ENCODE measurements around the gene EEFSEC.

The EEFSEC gene

DNA sequence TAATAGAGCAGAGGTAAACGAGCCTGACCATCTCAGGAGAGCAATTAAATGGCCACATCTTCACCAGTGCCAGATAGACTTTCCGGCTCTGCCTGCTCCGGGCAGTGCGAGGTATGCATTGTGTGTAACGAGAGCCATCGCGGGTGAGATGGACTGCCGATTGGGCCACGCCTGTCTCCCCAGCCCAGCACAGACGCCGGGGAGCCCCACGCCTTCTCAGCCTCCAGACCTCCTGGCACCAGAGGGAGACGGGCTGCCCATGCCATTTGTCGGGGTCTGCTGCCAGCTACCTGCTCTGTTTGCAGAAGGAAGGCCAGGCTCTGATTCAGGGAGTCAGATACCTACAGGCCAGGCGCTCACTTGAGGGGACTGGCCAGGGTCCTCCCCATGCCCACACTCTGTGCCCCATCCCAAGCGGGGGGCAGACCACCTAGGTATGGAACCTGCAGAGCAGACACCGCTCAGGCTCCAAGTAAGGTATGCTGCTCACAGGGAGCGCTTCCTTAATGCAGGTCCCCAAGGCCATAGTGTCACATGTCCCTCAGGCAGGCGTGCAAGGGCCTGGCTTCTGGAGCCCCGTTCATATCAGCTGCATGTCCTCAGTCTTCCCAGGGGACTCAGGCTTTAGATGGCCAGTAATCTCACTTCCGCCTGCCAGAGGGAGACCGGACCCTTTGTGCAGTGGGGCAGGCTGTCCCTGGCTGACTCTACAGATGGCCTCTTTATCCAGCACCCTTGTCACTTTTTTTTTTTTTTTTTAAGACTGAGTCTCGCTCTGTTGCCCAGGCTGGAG, 251.2 kb downstream of the EEFSEC start:
- no peak for DNase-seq
- no peak overlapping the region for H2AK5ac ChIP-seq (ENCODE audit: low read length)
- no peak overlapping the region for H2BK120ac ChIP-seq (ENCODE audit: low read depth, low read length)
- H3K79me2 ChIP-seq (ENCODE audit: control insufficient read depth, insufficient read depth, low read length) = no peaks in the 10 kb centered on the region
- no peak overlapping the region for H3K4me3 ChIP-seq (ENCODE audit: low read length)
- no peaks in the 10 kb centered on the region for H3K27me3 ChIP-seq (ENCODE audit: insufficient read depth, low read length, poor library complexity)
- H3K4ac ChIP-seq (ENCODE audit: low read depth, low read length) = no peak overlapping the region
- H3K18ac ChIP-seq (ENCODE audit: low read length) = no peak overlapping the region
- no peak overlapping the region for H3K23ac ChIP-seq (ENCODE audit: low read length)
- no peak overlapping the region for H3K27ac ChIP-seq (ENCODE audit: low read depth, low read length)
- no peak overlapping the region for H4K5ac ChIP-seq (ENCODE audit: low read length)
- no peak overlapping the region for H4K8ac ChIP-seq (ENCODE audit: low read depth, low read length)
- WGBS (ENCODE audit: extremely low coverage, insufficient coverage, low lambda C conversion rate) = no CpG with 5 or more reads among the region's 23 CpGs
- H2BK5ac ChIP-seq (ENCODE audit: low read length) = no peak overlapping the region
- H3K79me1 ChIP-seq (ENCODE audit: low read length) = no peaks in the 10 kb centered on the region
- H3K9ac ChIP-seq (ENCODE audit: low read length) = no peak overlapping the region
- no peak overlapping the region for H3K4me2 ChIP-seq (ENCODE audit: low read length)
- no peak overlapping the region for H3K56ac ChIP-seq (ENCODE audit: low read length)
- H3K36me3 ChIP-seq (ENCODE audit: control insufficient read depth, insufficient read depth, low read length) = no peaks in the 10 kb centered on the region
- no peaks in the 10 kb centered on the region for H3K4me1 ChIP-seq (ENCODE audit: control insufficient read depth, low read depth, low read length)
- no peak overlapping the region for H2BK15ac ChIP-seq (replicated peaks; ENCODE audit: low read depth)

DNA sequence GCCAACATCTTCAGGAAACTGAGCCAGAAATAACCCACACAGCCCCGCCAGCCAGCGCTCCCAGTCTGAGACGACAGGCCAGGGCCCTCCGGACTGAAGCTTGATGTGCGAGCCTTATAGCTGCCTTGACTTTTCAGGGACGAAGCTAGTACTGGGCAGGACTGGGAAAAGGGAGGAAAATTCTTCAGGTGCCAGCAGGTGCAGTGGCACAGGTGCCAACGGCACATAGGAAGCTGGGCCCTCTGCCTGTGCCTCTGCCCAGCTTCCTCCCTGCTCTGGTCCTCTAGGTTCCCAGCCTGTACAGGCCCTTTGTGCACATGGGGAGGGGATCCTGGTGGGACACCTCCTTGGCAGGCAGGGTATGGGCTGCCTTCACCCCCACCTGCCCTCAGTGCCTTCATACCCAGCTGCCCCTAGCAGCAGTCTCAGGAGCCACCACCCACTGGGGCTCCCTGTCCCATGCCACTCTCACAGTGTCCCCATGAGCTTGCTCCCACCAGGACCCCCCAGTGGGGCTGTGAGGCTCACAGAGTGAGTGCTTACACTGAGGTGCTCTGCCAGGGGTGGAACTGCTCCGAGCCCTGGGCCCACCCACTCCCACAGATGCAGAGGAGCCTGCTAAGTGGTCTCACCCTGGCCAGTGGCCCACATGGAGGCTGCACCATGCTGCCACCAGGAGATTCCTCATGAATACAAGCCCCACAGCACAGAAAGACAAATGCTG, 252.4 kb downstream of the EEFSEC start:
- Histone ChIP-seq H3K23ac (ENCODE audit: low read length) (no peak overlapping the region), H3K4ac (ENCODE audit: low read depth, low read length) (no peak overlapping the region), H3K79me1 (ENCODE audit: low read length) (no peaks in the 10 kb centered on the region), H3K36me3 (ENCODE audit: control insufficient read depth, insufficient read depth, low read length) (no peaks in the 10 kb centered on the region), H2BK15ac (replicated peaks; ENCODE audit: low read depth) (no peak overlapping the region), H3K27me3 (ENCODE audit: insufficient read depth, low read length, poor library complexity) (no peaks in the 10 kb centered on the region), H3K79me2 (ENCODE audit: control insufficient read depth, insufficient read depth, low read length) (no peaks in the 10 kb centered on the region), H2BK120ac (ENCODE audit: low read depth, low read length) (no peak overlapping the region), H3K4me2 (ENCODE audit: low read length) (no peak overlapping the region), H3K4me3 (ENCODE audit: low read length) (no peak overlapping the region), H3K18ac (ENCODE audit: low read length) (no peak overlapping the region), H4K5ac (ENCODE audit: low read length) (no peak overlapping the region), H2AK5ac (ENCODE audit: low read length) (no peak overlapping the region), H3K4me1 (ENCODE audit: control insufficient read depth, low read depth, low read length) (no peaks in the 10 kb centered on the region), H4K8ac (ENCODE audit: low read depth, low read length) (no peak overlapping the region), H3K27ac (ENCODE audit: low read depth, low read length) (no peak overlapping the region), H3K56ac (ENCODE audit: low read length) (no peak overlapping the region), H2BK5ac (ENCODE audit: low read length) (no peak overlapping the region), H3K9ac (ENCODE audit: low read length) (no peak overlapping the region)
- no CpG with 5 or more reads among the region's 8 CpGs for WGBS (ENCODE audit: extremely low coverage, insufficient coverage, low lambda C conversion rate)
- DNase-seq = no peak

DNA sequence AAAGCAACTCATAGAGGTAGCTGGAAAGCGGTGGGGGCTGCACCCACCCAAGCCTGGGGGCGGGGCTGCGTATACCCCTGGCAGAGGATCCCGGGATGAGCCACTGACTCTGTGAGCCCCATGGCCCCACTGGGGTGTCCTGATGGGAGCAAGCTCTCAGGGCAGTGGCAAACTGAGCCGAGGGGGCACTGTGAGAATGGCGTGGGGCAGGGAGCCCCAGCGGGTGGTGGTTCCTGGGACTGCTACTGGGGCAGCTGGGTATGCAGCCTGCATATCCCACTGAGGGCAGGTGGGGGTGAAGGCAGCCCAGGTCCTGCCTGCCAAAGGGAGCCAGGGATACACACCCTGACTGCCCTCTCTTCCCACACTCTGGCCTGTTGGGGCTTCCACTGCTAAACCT, 254.0 kb downstream of the EEFSEC start:
- Histone ChIP-seq H3K4me1 (ENCODE audit: control insufficient read depth, low read depth, low read length) (peaks cover 4% of the 10 kb centered on the region), H3K4me2 (ENCODE audit: low read length) (no peak overlapping the region), H3K27ac (ENCODE audit: low read depth, low read length) (no peak overlapping the region), H2BK15ac (replicated peaks; ENCODE audit: low read depth) (no peak overlapping the region), H2AK5ac (ENCODE audit: low read length) (no peak overlapping the region), H2BK5ac (ENCODE audit: low read length) (no peak overlapping the region), H4K5ac (ENCODE audit: low read length) (no peak overlapping the region), H4K8ac (ENCODE audit: low read depth, low read length) (no peak overlapping the region), H3K4me3 (ENCODE audit: low read length) (no peak overlapping the region), H3K23ac (ENCODE audit: low read length) (no peak overlapping the region), H3K4ac (ENCODE audit: low read depth, low read length) (no peak overlapping the region), H3K27me3 (ENCODE audit: insufficient read depth, low read length, poor library complexity) (no peaks in the 10 kb centered on the region), H3K36me3 (ENCODE audit: control insufficient read depth, insufficient read depth, low read length) (no peaks in the 10 kb centered on the region), H2BK120ac (ENCODE audit: low read depth, low read length) (no peak overlapping the region), H3K79me1 (ENCODE audit: low read length) (no peaks in the 10 kb centered on the region), H3K18ac (ENCODE audit: low read length) (no peak overlapping the region), H3K56ac (ENCODE audit: low read length) (no peak overlapping the region), H3K9ac (ENCODE audit: low read length) (no peak overlapping the region), H3K79me2 (ENCODE audit: control insufficient read depth, insufficient read depth, low read length) (no peaks in the 10 kb centered on the region)
- no peak for DNase-seq
- WGBS (ENCODE audit: extremely low coverage, insufficient coverage, low lambda C conversion rate) = no CpG with 5 or more reads among the region's 7 CpGs

DNA sequence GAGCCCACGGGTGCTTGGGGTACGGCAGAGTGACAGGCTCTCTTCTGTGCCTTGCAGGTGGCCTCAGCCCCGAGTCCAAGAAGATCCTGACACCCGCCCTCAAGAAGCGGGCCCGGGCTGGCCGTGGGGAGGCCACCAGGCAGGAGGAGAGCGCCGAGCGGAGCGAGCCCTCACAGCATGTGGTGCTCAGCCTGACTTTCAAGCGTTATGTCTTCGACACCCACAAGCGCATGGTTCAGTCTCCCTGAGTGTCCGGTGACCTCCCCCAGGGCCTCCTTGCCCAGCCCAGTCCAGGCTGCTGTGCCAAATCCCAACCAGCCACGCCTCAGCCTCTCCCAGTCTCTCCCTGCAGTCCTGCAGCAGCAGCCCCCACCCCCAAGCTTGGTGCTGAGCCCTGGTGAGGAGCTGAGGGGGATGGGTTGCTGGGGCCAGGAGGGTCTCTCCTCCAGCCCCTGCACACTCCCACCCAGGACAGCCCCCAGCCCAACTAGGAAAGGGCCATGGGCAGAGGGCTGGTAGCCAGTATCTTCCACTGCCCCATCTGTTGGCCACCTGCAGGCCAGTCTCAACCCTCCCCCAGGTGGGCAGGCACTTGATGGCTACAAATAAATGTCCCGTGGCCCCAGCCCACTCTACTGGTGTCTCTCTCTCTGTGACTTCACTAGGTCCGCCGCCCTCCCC, 254.9 kb downstream of the EEFSEC start:
- no peak overlapping the region for H4K5ac ChIP-seq (ENCODE audit: low read length)
- no peak overlapping the region for H3K23ac ChIP-seq (ENCODE audit: low read length)
- no peak overlapping the region for H3K4me2 ChIP-seq (ENCODE audit: low read length)
- H3K4ac ChIP-seq (ENCODE audit: low read depth, low read length) = no peak overlapping the region
- peaks cover 7% of the 10 kb centered on the region for H3K4me1 ChIP-seq (ENCODE audit: control insufficient read depth, low read depth, low read length)
- H4K8ac ChIP-seq (ENCODE audit: low read depth, low read length) = no peak overlapping the region
- H2BK5ac ChIP-seq (ENCODE audit: low read length) = no peak overlapping the region
- no peaks in the 10 kb centered on the region for H3K79me2 ChIP-seq (ENCODE audit: control insufficient read depth, insufficient read depth, low read length)
- H3K36me3 ChIP-seq (ENCODE audit: control insufficient read depth, insufficient read depth, low read length) = no peaks in the 10 kb centered on the region
- H3K79me1 ChIP-seq (ENCODE audit: low read length) = no peaks in the 10 kb centered on the region
- no CpG with 5 or more reads among the region's 19 CpGs for WGBS (ENCODE audit: extremely low coverage, insufficient coverage, low lambda C conversion rate)
- DNase-seq = no peak
- H2AK5ac ChIP-seq (ENCODE audit: low read length) = no peak overlapping the region
- H2BK15ac ChIP-seq (replicated peaks; ENCODE audit: low read depth) = no peak overlapping the region
- no peak overlapping the region for H3K4me3 ChIP-seq (ENCODE audit: low read length)
- H3K56ac ChIP-seq (ENCODE audit: low read length) = peak overlapping the region; percentile 47
- H3K18ac ChIP-seq (ENCODE audit: low read length) = no peak overlapping the region
- no peak overlapping the region for H3K9ac ChIP-seq (ENCODE audit: low read length)
- no peak overlapping the region for H2BK120ac ChIP-seq (ENCODE audit: low read depth, low read length)
- H3K27ac ChIP-seq (ENCODE audit: low read depth, low read length) = no peak overlapping the region
- H3K27me3 ChIP-seq (ENCODE audit: insufficient read depth, low read length, poor library complexity) = no peaks in the 10 kb centered on the region

DNA sequence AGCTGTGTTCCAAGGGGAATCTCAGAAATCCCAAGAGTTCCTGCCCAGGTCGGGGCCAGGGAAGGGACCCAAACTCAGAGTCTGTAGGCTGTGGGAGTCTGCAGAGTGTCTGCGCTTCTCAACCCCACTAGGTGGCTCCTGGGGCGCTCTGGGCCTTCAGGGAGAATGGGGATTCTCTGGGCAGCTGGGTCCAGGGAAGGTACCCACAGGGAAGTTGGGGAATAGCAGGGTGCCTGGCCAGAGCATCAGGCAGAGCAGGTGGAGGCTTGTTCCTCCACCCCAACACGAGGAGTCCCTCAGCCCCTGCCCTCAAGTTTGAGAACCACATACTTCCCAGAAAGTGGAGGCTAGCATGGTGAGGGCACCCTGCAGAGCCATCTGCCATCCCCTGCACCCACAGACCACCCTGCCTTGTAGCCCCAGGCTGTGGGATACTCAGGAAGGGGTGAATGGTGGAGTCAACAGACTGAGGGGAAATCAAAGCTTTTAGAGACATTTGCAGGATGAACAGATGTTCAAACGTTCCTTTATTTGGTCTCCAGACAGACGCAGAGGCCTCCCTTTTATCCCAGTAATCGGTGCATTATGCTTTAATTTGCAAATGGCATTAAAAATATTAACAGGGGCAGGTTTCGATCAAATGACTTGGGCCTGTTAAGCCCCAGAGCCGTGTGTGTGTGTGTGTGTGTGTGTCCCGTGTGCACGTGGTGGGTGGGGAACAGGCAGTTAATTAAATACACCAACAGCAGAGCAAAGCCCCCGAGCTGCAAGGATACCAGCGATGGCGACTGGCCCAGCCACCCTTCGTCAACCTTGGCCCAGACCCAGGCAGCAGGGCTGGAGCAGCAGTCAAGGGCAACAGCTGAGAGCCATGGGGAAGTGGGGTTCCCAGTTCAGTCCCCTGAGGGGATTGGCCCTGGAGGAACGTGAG, 255.7 kb downstream of the EEFSEC start:
- no peaks in the 10 kb centered on the region for H3K27me3 ChIP-seq (ENCODE audit: insufficient read depth, low read length, poor library complexity)
- H2BK15ac ChIP-seq (replicated peaks; ENCODE audit: low read depth) = no peak overlapping the region
- H3K4me2 ChIP-seq (ENCODE audit: low read length) = no peak overlapping the region
- H3K36me3 ChIP-seq (ENCODE audit: control insufficient read depth, insufficient read depth, low read length) = no peaks in the 10 kb centered on the region
- no peak overlapping the region for H2BK120ac ChIP-seq (ENCODE audit: low read depth, low read length)
- H3K23ac ChIP-seq (ENCODE audit: low read length) = no peak overlapping the region
- WGBS (ENCODE audit: extremely low coverage, insufficient coverage, low lambda C conversion rate) = no CpG with 5 or more reads among the region's 16 CpGs
- no peak overlapping the region for H3K4ac ChIP-seq (ENCODE audit: low read depth, low read length)
- H3K9ac ChIP-seq (ENCODE audit: low read length) = no peak overlapping the region
- no peak overlapping the region for H3K4me3 ChIP-seq (ENCODE audit: low read length)
- no peaks in the 10 kb centered on the region for H3K79me1 ChIP-seq (ENCODE audit: low read length)
- peaks cover 7% of the 10 kb centered on the region for H3K4me1 ChIP-seq (ENCODE audit: control insufficient read depth, low read depth, low read length)
- no peak for DNase-seq
- no peak overlapping the region for H4K8ac ChIP-seq (ENCODE audit: low read depth, low read length)
- H3K18ac ChIP-seq (ENCODE audit: low read length) = no peak overlapping the region
- H4K5ac ChIP-seq (ENCODE audit: low read length) = no peak overlapping the region
- peak overlapping the region; percentile 77 for H2AK5ac ChIP-seq (ENCODE audit: low read length)
- H3K27ac ChIP-seq (ENCODE audit: low read depth, low read length) = no peak overlapping the region
- H3K79me2 ChIP-seq (ENCODE audit: control insufficient read depth, insufficient read depth, low read length) = no peaks in the 10 kb centered on the region
- H3K56ac ChIP-seq (ENCODE audit: low read length) = peak overlapping the region; percentile 12
- no peak overlapping the region for H2BK5ac ChIP-seq (ENCODE audit: low read length)

All from mesendoderm (in vitro differentiated cells).